GM08714 (cell line): Measurements from ENCODE around the gene GGACT.
"Not testable (repeated sequence)": the region's sequence is repeated elsewhere in the genome, so short reads cannot be mapped to it uniquely, and the experiment has no call there.

ENCODE experiments used
- H3K4me3 ChIP-seq: fragments of 200-500 bp; sonication (Bioruptor generic); 2 replicates; pipeline ENCODE4 v1.5.1; 2014; ENCODE audit warnings: mild to moderate bottlenecking, low read length, inconsistent platforms
- ZNF274 ChIP-seq: IDR thresholded peaks from 2 replicates; pipeline ENCODE4 v1.6.1; 2012; ENCODE audit warnings: mild to moderate bottlenecking, low read depth, low read length

The GGACT gene

GRCh38 chr13:100581504-100581903 lies 7.1 kb downstream of the GGACT start:
- TF ChIP-seq ZNF274, result no peak
- H3K4me3 ChIP-seq, result no peak overlapping the region

DNA sequence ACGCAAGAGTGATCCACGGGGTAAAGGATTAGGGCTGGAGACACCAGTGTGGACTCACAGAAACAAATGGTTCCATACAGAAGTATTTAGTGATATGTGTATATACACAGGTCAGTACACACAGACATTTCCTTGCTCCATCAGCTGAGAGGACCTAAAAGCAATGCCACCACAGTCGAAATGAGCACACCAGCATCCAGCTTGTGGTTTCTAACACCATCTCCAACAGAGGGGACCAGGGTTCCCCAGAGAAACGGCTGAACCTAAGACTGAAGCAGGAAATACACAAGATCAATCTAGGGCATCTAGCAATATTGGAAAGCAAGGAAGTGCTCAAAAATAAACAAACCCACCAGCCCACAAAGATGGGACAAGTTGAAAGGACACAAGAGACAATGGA lies 7.6 kb downstream of the GGACT start:
- no peak overlapping the region for H3K4me3 ChIP-seq
- TF ChIP-seq ZNF274, result no peak

GRCh38 chr13:100580045-100580444 lies 8.5 kb downstream of the GGACT start:
- H3K4me3 ChIP-seq, result no peak overlapping the region
- TF ChIP-seq ZNF274, result no peak

DNA sequence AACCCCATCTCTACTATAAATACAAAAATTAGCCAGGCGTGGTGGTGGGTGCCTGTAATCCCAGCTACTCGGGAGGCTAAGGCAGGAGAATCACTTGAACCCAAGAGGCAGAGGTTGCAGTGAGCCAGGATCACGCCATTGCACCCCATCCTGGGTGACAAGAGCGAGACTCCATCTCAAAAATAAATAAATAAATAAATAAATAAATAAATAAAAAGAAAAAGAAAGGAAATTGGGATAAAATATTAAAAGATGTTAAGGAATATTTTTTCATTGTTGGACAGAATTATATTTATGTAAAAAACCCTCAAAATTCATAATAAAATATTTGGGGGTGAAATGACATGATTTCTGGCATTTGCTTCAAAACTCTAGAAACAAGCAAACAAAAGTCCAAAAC lies 11.3 kb downstream of the GGACT start:
- H3K4me3 ChIP-seq, result not testable (repeated sequence)

- no peak overlapping the region for H3K4me3 ChIP-seq
- no peak for TF ChIP-seq ZNF274
These were observed 15.5 kb downstream of the GGACT start for GRCh38 chr13:100573121-100573520.

- no peak overlapping the region for H3K4me3 ChIP-seq
- TF ChIP-seq ZNF274, result no peak
These were observed 22.0 kb downstream of the GGACT start for GRCh38 chr13:100566543-100566942.

DNA sequence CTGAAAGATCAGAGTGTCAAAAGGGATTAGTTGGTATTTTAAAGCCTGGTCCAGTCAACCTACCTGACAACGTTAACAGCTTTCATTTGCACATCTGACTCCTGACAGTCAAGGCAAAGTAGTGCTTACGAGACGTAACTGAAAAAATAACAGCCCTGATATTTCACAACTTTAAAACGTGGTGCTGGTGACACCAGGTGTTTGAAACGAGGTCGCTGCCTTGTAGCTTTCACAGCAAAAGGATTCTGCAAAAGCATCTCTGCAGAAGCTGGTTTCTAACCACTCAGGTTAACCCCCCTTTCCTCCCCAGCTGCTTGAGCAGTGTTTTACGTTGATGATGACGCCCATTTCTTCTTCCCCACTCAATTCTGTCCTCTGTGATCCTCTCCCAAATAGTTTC lies 23.3 kb downstream of the GGACT start:
- TF ChIP-seq ZNF274, result no peak

GRCh38 chr13:100564444-100565223 lies 24.0 kb downstream of the GGACT start:
- TF ChIP-seq ZNF274, result no peak
- no peak overlapping the region for H3K4me3 ChIP-seq

More for the DNA sequence above, 23.3 kb downstream of the GGACT start:
- H3K4me3 ChIP-seq, result no peak overlapping the region

- no peak overlapping the region for H3K4me3 ChIP-seq
- no peak for TF ChIP-seq ZNF274
These were observed 24.8 kb downstream of the GGACT start for GRCh38 chr13:100563779-100564178.

- no peak overlapping the region for H3K4me3 ChIP-seq
- no peak for TF ChIP-seq ZNF274
These were observed 26.9 kb downstream of the GGACT start for GRCh38 chr13:100561599-100562204.

- TF ChIP-seq ZNF274, result no peak
- H3K4me3 ChIP-seq, result no peak overlapping the region
These were observed 27.5 kb downstream of the GGACT start for GRCh38 chr13:100561158-100561499.

- no peak overlapping the region for H3K4me3 ChIP-seq
- TF ChIP-seq ZNF274, result no peak
These were observed 28.0 kb downstream of the GGACT start for GRCh38 chr13:100560498-100561157.

GRCh38 chr13:100559886-100560285 lies 28.7 kb downstream of the GGACT start:
- no peak for TF ChIP-seq ZNF274
- no peak overlapping the region for H3K4me3 ChIP-seq

GRCh38 chr13:100552755-100553154 lies 35.8 kb downstream of the GGACT start:
- no peak overlapping the region for H3K4me3 ChIP-seq
- no peak for TF ChIP-seq ZNF274

DNA sequence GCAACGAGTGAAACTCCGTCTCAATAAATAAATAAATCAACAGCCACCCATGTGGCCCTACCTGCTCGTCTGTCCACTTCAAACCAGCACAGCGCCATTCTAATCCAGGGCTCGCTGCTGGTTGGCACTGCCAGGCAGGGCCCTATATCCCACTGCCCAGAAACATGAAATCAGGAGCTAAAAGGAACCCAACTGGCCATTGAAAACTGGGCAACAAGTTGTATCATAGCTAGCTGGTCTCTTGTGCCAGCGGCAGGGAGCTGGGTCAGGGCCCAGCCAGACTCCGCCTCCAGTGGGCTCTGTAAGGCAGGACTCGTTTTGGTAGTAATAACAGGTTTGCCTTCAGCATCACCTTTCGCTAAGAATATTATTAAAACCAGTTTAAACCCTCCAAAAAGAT lies 39.3 kb downstream of the GGACT start:
- no peak for TF ChIP-seq ZNF274
- no peak overlapping the region for H3K4me3 ChIP-seq
